Pons (tissue), 1 donor: Measurements from ENCODE around the gene SERP2.

Experiments used
- DNase-seq: peaks from one replicate; pipeline ENCODE4 v3.0.0-alpha.2; 2016; ENCODE audit warnings: low spot score

Gene SERP2

DNA sequence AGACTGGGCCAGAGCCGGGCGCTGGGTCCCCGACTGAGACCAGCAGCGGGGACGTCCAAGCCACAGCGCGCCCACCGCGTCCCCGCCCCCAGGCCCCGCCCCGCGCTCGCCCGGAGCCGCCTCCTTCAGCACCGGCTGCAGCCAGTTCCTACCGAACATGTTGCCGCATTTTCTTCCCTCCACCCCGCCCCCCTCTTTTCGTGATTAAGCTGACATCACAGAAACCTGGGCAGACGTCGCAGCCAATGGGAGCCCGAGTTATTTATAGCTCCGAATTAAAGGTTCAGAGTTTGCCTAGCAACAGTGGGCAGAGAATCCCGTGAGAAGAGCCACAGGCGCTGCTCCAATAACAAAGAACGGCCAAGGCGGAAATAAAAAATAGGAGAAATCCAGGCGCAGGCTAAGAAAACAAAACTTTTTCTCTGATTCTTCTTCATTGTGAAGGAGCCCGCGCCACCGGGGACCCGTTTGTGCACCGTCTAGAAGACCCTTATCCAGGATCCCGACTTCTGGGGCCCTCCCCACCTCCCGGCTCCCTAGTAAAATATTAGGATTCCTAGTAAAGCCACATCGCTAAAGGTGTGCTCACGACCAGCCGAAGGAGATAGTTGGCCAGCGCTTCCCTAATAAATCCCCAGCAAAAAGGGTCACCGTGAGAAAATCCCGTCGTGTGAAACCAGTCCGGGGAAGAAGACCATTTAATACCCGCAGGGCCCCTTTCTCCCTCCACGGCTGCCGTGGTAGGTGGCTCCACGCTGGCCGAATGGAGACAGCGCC lies 61.7 kb downstream of the SERP2 start:
- peak; percentile 96 for DNase-seq

- DNase-seq, result peak; percentile 49
These were observed 62.4 kb downstream of the SERP2 start for GRCh38 chr13:44435919-44436510.

DNA sequence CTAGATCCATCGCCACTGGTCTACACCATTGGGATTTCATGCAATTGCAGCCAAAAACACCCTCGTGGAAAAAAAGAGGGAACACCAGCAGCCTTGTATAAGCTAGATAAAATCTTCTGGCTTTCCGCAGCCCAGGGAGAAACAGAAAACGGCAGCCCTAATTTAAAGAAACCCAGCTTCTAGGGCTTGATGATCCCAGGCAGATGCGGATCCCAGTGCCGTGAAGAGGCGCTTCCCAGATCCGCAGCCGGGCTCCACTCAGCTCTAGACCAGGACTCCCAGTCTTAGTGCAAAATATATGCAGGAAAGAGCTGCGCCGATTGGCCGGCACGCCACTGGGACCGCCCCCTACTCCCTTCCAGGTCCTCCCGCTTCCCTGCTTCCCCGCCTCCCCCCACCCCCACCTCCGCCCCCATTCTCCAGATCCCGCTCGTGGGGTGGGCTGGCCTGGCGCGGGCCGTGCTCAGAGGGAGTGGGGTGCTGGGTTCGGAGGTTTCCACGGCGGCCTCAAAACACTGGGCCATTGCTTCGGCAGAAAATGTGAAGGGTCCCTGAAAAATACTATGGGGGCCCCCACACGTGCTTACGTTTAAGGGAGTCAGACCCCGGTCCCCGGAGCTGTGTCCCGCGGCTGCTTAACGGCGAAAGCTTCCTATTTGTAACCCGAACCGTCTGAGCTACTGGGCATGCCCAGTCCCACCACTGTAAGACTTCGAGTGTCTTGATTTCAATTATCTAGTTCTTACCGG lies 63.1 kb downstream of the SERP2 start:
- DNase-seq, result peak; percentile 94

- DNase-seq, result peak; percentile 88
These were observed 64.0 kb downstream of the SERP2 start for GRCh38 chr13:44437356-44438233.

GRCh38 chr13:44438234-44438579 lies 64.6 kb downstream of the SERP2 start:
- DNase-seq, result no peak

GRCh38 chr13:44439452-44440024 lies 65.9 kb downstream of the SERP2 start:
- DNase-seq, result no peak

DNA sequence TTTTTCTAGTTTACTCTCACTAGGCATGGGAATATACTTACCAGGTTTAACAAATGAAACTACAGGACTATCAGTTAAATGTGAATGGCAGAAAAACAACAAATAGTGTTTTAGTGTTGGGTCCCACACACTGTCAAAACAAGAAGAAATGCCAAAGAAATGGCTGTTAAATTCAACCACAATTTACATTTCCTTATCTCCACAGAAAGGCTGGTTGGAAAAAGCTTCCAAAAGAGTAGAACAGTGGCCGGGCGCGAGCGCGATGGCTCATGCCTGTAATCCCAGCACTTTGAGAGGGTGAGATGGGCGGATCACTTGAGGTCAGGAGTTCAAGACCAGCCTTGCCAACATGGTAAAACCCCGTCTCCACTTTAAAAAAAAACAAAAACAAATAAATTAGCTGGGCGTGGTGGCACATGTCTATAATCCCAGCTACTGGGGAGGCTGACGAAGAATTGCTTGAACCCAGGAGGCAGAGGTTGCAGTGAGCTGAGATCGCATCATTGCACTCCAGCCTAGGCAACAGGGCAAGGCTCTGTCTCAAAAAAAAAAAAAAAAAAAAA lies 66.5 kb downstream of the SERP2 start:
- no peak for DNase-seq
